Coronary artery (tissue), 2 donors: ENCODE results near the gene SAAL1.

Source experiments
- DNase-seq: peaks from one replicate; pipeline ENCODE4 v3.0.0-alpha.2; 2017; ENCODE audit warnings: low spot score
- H3K27ac ChIP-seq, 2 donors: fragments of 200-600 bp; sonication (generic); one replicate each; pipeline ENCODE4 v1.5.1; 2016 to 2019
- H3K4me3 ChIP-seq: fragments of 200-600 bp; sonication (generic); 2 replicates; pipeline ENCODE4 v1.5.1; 2016; ENCODE audit warnings: mild to moderate bottlenecking, moderate library complexity
- TF ChIP-seq, protein P1 (sequence below): fragments of 200-600 bp; sonication (generic); IDR thresholded peaks from one replicate; pipeline ENCODE4 v1.5.1; 2019; ENCODE audit warnings: antibody characterized with exemption

Gene SAAL1, protein sequence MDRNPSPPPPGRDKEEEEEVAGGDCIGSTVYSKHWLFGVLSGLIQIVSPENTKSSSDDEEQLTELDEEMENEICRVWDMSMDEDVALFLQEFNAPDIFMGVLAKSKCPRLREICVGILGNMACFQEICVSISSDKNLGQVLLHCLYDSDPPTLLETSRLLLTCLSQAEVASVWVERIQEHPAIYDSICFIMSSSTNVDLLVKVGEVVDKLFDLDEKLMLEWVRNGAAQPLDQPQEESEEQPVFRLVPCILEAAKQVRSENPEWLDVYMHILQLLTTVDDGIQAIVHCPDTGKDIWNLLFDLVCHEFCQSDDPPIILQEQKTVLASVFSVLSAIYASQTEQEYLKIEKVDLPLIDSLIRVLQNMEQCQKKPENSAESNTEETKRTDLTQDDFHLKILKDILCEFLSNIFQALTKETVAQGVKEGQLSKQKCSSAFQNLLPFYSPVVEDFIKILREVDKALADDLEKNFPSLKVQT

DNA sequence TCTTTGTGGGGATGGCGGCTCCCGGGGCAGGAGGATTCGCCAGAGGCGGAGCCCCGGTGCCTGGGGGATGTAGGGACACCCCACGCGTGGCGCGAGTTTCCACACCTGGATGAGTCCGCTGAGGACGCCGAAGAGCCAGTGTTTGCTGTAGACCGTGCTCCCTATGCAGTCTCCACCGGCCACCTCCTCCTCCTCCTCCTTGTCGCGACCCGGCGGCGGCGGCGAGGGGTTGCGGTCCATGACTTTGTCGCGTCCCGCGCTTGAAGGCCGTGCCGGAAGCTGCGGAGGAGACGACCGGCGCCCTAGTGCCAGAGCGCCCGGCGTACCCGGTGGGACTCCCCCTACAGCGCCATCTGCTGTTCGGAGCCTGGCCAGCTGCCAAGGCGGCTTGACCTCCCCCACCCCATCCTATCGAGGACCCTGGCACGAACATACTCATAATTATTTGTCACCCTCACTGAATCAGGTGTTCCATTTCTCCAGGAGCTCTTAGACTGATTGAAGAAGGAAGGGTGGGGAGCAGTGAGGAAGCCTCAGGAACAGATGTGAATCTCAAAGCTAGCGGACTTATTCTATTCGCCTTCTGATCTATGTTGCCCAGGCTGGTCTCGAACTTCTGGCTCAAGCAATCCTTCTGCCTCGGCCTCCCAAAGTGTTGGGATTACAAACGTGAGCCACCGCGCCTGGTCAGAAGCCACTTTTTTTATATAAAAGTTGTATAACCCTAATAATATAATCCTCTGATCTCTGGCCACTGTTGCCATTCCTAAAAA, at the start of gene SAAL1:
Gene SAAL1, minus strand, starts transcription at position 281 of the 773 bp plus-strand sequence. Its CDS starts 41 bp downstream, at position 240.
- Histone ChIP-seq H3K4me3 (peak within 1 kb of the TSS; percentile 95), H3K27ac (peak within 1 kb of the TSS; percentile 51 to 68)
- peak; percentile 84 for DNase-seq
- TF ChIP-seq, protein P1, sequence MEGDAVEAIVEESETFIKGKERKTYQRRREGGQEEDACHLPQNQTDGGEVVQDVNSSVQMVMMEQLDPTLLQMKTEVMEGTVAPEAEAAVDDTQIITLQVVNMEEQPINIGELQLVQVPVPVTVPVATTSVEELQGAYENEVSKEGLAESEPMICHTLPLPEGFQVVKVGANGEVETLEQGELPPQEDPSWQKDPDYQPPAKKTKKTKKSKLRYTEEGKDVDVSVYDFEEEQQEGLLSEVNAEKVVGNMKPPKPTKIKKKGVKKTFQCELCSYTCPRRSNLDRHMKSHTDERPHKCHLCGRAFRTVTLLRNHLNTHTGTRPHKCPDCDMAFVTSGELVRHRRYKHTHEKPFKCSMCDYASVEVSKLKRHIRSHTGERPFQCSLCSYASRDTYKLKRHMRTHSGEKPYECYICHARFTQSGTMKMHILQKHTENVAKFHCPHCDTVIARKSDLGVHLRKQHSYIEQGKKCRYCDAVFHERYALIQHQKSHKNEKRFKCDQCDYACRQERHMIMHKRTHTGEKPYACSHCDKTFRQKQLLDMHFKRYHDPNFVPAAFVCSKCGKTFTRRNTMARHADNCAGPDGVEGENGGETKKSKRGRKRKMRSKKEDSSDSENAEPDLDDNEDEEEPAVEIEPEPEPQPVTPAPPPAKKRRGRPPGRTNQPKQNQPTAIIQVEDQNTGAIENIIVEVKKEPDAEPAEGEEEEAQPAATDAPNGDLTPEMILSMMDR = peak; percentile 52

DNA sequence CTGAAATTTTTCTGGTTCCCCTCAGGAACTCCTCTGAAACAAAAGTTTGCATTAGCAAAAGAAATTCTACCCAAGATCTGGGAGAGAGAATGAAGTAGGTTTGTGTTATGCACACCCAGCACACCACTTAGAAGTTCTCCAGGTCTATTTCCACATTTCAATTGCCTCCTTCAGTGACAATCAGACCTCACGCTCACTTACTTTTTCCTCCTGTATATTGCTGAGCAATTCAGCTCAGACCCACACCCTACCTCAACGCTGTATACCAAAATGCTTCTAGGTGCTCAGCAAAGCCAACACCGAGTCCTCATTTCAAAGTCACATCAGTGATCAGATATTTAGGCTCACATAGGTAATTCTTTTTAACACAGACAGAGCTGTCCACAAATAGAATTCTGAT, 45.7 kb upstream of the SAAL1 start:
- no peak for DNase-seq
- no peak overlapping the region for H3K4me3 ChIP-seq
- TF ChIP-seq, protein P1 = no peak
- H3K27ac ChIP-seq = no peak overlapping the region

DNA sequence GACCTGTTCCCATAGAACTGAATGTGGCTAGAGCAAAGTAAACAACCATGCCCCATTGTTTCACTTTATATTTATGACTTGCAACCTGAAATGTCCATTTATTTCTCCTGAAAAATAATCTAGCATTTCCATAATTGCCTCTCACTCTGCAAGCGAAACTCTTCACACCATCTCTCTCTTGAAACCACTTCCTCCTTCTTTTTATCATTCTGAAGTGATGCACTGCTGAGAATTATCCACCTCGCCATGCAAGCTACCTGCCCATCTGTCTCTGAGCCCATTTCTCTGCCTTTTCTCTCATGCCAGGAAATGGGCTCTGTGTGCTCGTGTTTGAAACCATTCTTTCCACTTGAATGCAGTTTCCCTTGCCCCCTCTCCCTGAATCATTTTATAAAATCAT, 40.0 kb upstream of the SAAL1 start:
- DNase-seq = no peak
- H3K4me3 ChIP-seq = no peak overlapping the region
- H3K27ac ChIP-seq = no peak overlapping the region
- TF ChIP-seq, protein P1 = no peak

DNA sequence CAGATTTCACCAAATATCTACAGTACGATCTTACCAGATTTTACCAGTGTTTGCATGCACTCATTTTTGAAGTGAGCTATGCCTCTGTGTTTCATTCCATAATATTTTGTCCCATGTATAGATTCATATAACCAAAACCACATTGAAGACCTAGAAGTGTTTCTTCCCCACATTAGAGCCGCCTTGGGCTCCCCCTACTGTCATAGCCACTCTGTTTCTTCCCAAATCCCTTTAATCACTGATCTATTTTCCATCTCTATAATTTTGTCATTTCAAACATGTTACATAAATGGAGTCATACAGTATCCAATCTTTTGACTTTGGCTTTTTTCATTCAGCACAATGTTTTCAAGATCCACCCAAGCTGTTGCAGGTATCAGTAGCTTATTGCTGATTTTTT, 39.1 kb upstream of the SAAL1 start:
- Histone ChIP-seq H3K27ac (no peak overlapping the region), H3K4me3 (no peak overlapping the region)
- no peak for DNase-seq
- TF ChIP-seq, protein P1 = no peak

DNA sequence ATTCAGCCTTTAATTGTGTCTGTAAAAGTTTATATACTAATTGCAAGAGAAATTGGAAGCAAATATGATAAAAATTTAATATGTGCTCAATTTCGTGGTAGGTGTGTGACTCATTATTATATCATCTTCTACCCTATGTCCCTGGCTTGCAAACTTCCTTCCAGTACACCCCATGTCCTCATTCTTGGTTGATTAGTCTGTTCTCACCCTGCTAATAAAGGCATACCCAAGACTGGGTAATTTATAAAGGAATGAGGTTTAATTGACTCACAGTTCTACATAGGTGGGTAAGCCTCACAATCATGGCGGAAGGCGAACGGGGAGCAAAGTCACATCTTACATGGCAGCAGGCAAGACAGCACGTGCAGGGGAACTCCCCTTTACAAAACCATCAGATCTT, 38.4 kb upstream of the SAAL1 start:
- no peak for DNase-seq
- H3K27ac ChIP-seq = no peak overlapping the region

DNA sequence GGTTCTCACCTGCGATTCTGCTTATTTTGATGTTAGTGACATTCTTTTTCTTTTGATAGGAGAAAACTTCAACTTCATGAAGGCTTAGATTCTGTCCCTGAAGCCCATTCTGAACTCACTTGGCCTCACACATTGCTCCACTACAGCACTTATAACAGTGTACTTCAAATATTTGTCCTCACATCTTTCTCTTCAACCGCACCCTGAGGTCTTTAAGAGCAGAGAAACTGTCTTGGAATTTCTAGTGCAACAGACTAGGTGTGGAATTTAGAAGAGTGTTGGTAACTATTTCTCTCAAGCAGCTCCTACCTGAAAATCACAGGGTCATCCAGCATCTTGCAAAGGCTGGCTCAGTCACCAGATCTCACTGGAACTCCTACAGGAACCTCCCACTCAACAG, 34.3 kb upstream of the SAAL1 start:
- Histone ChIP-seq H3K4me3 (no peak overlapping the region), H3K27ac (no peak overlapping the region)
- DNase-seq = no peak
- TF ChIP-seq, protein P1 = no peak

More for the DNA sequence above, 38.4 kb upstream of the SAAL1 start:
- H3K4me3 ChIP-seq = no peak overlapping the region
- TF ChIP-seq, protein P1 = no peak
